ENCODE results near the gene SRPK2. TPM values are rescaled to one million over a fixed set of nuclear protein-coding genes. Genes with fewer than 3 reads are reported as not detected.

Gene SRPK2
- total and polyA plus RNA-seq, 2 of the 13 experiments (the other 11 are each of a cell fraction or from before 2014, with no cell fraction given), result 10.1 to 22.3 TPM

DNA sequence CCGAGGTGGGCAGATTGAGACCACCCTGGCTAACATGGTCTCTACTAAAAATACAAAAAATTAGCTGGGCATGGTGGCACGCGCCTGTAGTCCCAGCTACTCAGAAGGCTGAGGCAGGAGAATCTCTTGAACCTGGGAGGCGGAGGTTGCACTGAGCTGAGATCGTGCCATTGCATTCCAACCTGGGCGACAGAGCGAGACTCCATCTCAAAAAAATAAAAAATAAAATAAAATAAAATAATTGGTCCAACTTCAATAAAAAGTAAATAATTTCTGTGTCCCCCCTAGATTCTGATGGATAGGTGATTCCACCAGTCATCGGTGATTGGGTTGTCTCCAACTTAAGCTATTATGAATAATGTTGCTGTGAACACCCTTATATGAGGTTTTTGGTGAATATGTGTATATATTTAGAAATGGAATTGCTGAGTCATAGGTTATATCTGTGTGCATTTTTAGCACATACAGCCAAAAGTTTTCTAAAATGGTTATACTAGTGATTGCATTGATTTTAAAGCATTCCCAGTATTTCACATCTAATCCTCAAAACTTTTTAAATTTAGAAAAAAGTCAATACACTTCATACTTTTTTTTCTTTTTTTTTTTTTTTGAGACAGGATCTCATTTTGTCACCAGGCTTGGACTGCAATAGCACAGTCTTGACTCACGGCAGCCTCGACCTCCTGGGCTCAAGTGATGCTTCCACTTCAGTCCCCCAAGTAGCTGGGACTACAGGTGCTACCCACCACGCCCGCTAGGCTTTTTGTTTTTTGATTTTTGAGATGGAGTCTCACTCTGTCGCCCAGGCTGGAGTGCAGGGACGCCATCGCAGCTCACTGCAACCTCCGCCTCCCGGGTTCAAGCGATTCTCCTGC is 13.7 kb upstream of the SRPK2 start (continued):
- TF ChIP-seq, protein P1, sequence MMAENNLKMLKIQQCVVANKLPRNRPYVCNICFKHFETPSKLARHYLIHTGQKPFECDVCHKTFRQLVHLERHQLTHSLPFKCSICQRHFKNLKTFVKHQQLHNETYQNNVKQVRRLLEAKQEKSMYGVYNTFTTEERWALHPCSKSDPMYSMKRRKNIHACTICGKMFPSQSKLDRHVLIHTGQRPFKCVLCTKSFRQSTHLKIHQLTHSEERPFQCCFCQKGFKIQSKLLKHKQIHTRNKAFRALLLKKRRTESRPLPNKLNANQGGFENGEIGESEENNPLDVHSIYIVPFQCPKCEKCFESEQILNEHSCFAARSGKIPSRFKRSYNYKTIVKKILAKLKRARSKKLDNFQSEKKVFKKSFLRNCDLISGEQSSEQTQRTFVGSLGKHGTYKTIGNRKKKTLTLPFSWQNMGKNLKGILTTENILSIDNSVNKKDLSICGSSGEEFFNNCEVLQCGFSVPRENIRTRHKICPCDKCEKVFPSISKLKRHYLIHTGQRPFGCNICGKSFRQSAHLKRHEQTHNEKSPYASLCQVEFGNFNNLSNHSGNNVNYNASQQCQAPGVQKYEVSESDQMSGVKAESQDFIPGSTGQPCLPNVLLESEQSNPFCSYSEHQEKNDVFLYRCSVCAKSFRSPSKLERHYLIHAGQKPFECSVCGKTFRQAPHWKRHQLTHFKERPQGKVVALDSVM (CRISPR knock-in tag; IDR thresholded peaks at IDR 0.05), result no peak
- no peak for TF ChIP-seq SMAD9 (CRISPR knock-in tag; IDR thresholded peaks at IDR 0.05)
- TF ChIP-seq, protein P2, sequence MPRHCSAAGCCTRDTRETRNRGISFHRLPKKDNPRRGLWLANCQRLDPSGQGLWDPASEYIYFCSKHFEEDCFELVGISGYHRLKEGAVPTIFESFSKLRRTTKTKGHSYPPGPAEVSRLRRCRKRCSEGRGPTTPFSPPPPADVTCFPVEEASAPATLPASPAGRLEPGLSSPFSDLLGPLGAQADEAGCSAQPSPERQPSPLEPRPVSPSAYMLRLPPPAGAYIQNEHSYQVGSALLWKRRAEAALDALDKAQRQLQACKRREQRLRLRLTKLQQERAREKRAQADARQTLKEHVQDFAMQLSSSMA (CRISPR knock-in tag; IDR thresholded peaks at IDR 0.05), result no peak
- TF ChIP-seq HOXD1 (CRISPR knock-in tag; IDR thresholded peaks at IDR 0.05), result no peak
- no peak for TF ChIP-seq EED (CRISPR knock-in tag; IDR thresholded peaks at IDR 0.05)
- TF ChIP-seq STAT5B (CRISPR knock-in tag; IDR thresholded peaks at IDR 0.05), result no peak
- TF ChIP-seq KLF12 (CRISPR knock-in tag; IDR thresholded peaks at IDR 0.05; ENCODE audit: borderline replicate concordance), result no peak
- TF ChIP-seq, protein P3, sequence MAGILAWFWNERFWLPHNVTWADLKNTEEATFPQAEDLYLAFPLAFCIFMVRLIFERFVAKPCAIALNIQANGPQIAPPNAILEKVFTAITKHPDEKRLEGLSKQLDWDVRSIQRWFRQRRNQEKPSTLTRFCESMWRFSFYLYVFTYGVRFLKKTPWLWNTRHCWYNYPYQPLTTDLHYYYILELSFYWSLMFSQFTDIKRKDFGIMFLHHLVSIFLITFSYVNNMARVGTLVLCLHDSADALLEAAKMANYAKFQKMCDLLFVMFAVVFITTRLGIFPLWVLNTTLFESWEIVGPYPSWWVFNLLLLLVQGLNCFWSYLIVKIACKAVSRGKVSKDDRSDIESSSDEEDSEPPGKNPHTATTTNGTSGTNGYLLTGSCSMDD (CRISPR knock-in tag; IDR thresholded peaks at IDR 0.05), result no peak
- TF ChIP-seq, protein P4, sequence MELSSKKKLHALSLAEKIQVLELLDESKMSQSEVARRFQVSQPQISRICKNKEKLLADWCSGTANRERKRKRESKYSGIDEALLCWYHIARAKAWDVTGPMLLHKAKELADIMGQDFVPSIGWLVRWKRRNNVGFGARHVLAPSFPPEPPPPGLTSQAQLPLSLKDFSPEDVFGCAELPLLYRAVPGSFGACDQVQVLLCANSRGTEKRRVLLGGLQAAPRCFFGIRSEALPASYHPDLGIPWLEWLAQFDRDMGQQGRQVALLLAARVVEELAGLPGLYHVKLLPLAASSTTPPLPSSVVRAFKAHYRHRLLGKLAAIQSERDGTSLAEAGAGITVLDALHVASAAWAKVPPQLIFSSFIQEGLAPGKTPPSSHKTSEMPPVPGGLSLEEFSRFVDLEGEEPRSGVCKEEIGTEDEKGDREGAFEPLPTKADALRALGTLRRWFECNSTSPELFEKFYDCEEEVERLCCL (CRISPR knock-in tag; IDR thresholded peaks at IDR 0.05; ENCODE audit: borderline replicate concordance), result no peak
- TF ChIP-seq ZNF615 (CRISPR knock-in tag; IDR thresholded peaks at IDR 0.05; ENCODE audit: borderline replicate concordance), result no peak
- no peak for TF ChIP-seq ETV5 (CRISPR knock-in tag; IDR thresholded peaks at IDR 0.05; ENCODE audit: borderline replicate concordance)
- TF ChIP-seq MEIS2 (CRISPR knock-in tag; IDR thresholded peaks at IDR 0.05), result no peak
- TF ChIP-seq ZNF138 (CRISPR knock-in tag; IDR thresholded peaks at IDR 0.05; ENCODE audit: low read depth), result no peak
- no peak for TF ChIP-seq NR3C1 (CRISPR knock-in tag; IDR thresholded peaks at IDR 0.05)
- no peak for TF ChIP-seq NR1H2 (CRISPR knock-in tag; IDR thresholded peaks at IDR 0.05; ENCODE audit: borderline replicate concordance, low read depth)
- TF ChIP-seq ZNF484 (CRISPR knock-in tag; IDR thresholded peaks at IDR 0.05; ENCODE audit: borderline replicate concordance, low read depth), result no peak
- peak; percentile 61 for TF ChIP-seq MAFF (IDR thresholded peaks at IDR 0.05; ENCODE audit: low read depth, low read length)
- no peak for TF ChIP-seq CREB1 (IDR thresholded peaks at IDR 0.05)
- TF ChIP-seq CREB1 (CRISPR knock-in tag; IDR thresholded peaks at IDR 0.05), result no peak
- peak; percentile 68; the same call in 1 of the 2 replicates for TF ChIP-seq NFE2L2 (IDR thresholded peaks at IDR 0.05; ENCODE audit: low read length)
- TF ChIP-seq KAT7 (CRISPR knock-in tag; IDR thresholded peaks at IDR 0.05; ENCODE audit: borderline replicate concordance), result no peak
- peak; percentile 69 to 80 for TF ChIP-seq MAFK (conservative IDR thresholded peaks at IDR 0.05 in 1 of 2, IDR thresholded peaks at IDR 0.05 in 1 of 2; ENCODE audit: low read length in 2 of 2)
- no peak for TF ChIP-seq SRY (CRISPR knock-in tag; IDR thresholded peaks at IDR 0.05)
- TF ChIP-seq, protein P5, sequence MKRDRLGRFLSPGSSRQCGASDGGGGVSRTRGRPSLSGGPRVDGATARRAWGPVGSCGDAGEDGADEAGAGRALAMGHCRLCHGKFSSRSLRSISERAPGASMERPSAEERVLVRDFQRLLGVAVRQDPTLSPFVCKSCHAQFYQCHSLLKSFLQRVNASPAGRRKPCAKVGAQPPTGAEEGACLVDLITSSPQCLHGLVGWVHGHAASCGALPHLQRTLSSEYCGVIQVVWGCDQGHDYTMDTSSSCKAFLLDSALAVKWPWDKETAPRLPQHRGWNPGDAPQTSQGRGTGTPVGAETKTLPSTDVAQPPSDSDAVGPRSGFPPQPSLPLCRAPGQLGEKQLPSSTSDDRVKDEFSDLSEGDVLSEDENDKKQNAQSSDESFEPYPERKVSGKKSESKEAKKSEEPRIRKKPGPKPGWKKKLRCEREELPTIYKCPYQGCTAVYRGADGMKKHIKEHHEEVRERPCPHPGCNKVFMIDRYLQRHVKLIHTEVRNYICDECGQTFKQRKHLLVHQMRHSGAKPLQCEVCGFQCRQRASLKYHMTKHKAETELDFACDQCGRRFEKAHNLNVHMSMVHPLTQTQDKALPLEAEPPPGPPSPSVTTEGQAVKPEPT (CRISPR knock-in tag; IDR thresholded peaks at IDR 0.05; ENCODE audit: low read depth), result no peak

Data from HepG2 (cell line).